HepG2 (cell line): ENCODE measurements around the gene DDAH2. TPM values are rescaled to one million over a fixed set of nuclear protein-coding genes. Genes with fewer than 3 reads are reported as not detected.

ENCODE experiments used
- ATF1 ChIP-seq: IDR thresholded peaks from 2 replicates; pipeline ENCODE4 v1.6.1; 2016; ENCODE audit warnings: mild to moderate bottlenecking, control low read depth
- CEBPG ChIP-seq: IDR thresholded peaks from 2 replicates; pipeline ENCODE4 v1.6.1; 2016
- CHD4 ChIP-seq: fragments of 200-600 bp; sonication (generic); IDR thresholded peaks from 2 replicates; pipeline ENCODE4 v1.7.0; 2017; ENCODE audit warnings: mild to moderate bottlenecking, low read length, borderline replicate concordance
- GABPA ChIP-seq, 2 experiments: IDR thresholded peaks; 2 replicates each; pipeline ENCODE4 v1.6.1; 2011 to 2016; ENCODE audit warnings: low read depth in 2 of 2, low read length in 1 of 2, missing biosample characterization in 1 of 2, missing genetic modification characterization in 1 of 2
- HMGXB3 ChIP-seq: sonication (generic); formaldehyde crosslinking; IDR thresholded peaks from 2 replicates; pipeline ENCODE4 v1.4.0; 2020; ENCODE audit warnings: missing genetic modification reagents, borderline replicate concordance
- MTF1 ChIP-seq: sonication (generic); formaldehyde crosslinking; IDR thresholded peaks from 2 replicates; pipeline ENCODE4 v1.5.0; 2020; ENCODE audit warnings: missing genetic modification reagents
- MYPOP ChIP-seq: sonication (generic); formaldehyde crosslinking; IDR thresholded peaks from 2 replicates; pipeline ENCODE4 v1.8.1; 2023; ENCODE audit warnings: mild to moderate bottlenecking, moderate library complexity, missing genetic modification reagents
- NFYC ChIP-seq: IDR thresholded peaks from 2 replicates; pipeline ENCODE4 v1.6.1; 2016; ENCODE audit warnings: missing genetic modification reagents, missing compliant biosample characterization
- PRDM15 ChIP-seq: sonication (generic); formaldehyde crosslinking; IDR thresholded peaks from 2 replicates; pipeline ENCODE4 v1.4.0; 2020; ENCODE audit warnings: missing genetic modification reagents
- RFX3 ChIP-seq: IDR thresholded peaks from 2 replicates; pipeline ENCODE4 v1.6.1; 2016; ENCODE audit warnings: missing biosample characterization, missing genetic modification reagents
- SNRNP70 ChIP-seq: fragments of 200-400 bp; formaldehyde crosslinking; IDR thresholded peaks from 2 replicates; pipeline ENCODE4 v1.6.1; 2017; ENCODE audit warnings: mild to moderate bottlenecking, low read depth, low read length, moderate library complexity
- YEATS2 ChIP-seq: sonication (generic); formaldehyde crosslinking; IDR thresholded peaks from 2 replicates; pipeline ENCODE4 v1.4.0; 2020; ENCODE audit warnings: missing genetic modification reagents, borderline replicate concordance
- ZBTB10 ChIP-seq: sonication (generic); formaldehyde crosslinking; IDR thresholded peaks from 2 replicates; pipeline ENCODE4 v1.4.0; 2020; ENCODE audit warnings: missing genetic modification reagents, borderline replicate concordance
- ZFY ChIP-seq: sonication (generic); formaldehyde crosslinking; IDR thresholded peaks from 2 replicates; pipeline ENCODE4 v1.4.0; 2020; ENCODE audit warnings: missing genetic modification reagents
- ZNF672 ChIP-seq: sonication (generic); formaldehyde crosslinking; IDR thresholded peaks from 2 replicates; pipeline ENCODE4 v1.8.1; 2022; ENCODE audit warnings: missing genetic modification reagents
- ZNF746 ChIP-seq: sonication (generic); formaldehyde crosslinking; IDR thresholded peaks from 2 replicates; pipeline ENCODE4 v1.8.0; 2022; ENCODE audit warnings: mild to moderate bottlenecking, missing genetic modification reagents
- ZNF781 ChIP-seq: sonication (generic); formaldehyde crosslinking; IDR thresholded peaks from 2 replicates; pipeline ENCODE4 v1.5.1; 2020; ENCODE audit warnings: borderline replicate concordance, mild to moderate bottlenecking, missing genetic modification reagents; ENCODE audit errors: not compliant biosample characterization
- polyA plus RNA-seq, 8 experiments: library from polyadenylated mRNA; depleted of rRNA in 3 of 8; stranded (reverse) in 7 of 8; unstranded in 1 of 8; fragments of >200 nt; fragmentation: Illumina TruSeq in 4 of 8; extraction: Trizol in 4 of 8; gene quantifications; 2 replicates each; pipeline versions ENCODE4 v1.2.1 to v1.2.3, GENCODE V29; 2011 to 2016; ENCODE audit warnings: low read depth in 4 of 8, missing spikeins in 1 of 8, mixed read lengths in 1 of 8; ENCODE audit not compliant: insufficient read depth in 1 of 8
- total RNA-seq, 5 experiments: library from RNA; depleted of rRNA; stranded (reverse); fragments of >200 nt; fragmentation: Illumina TruSeq; extraction: Trizol; gene quantifications; 2 replicates each; pipeline ENCODE4 v1.2.3, GENCODE V29; 2016; ENCODE audit warnings: low read depth in 1 of 5

The DDAH2 gene
- total and polyA plus RNA-seq, 2 of the 13 experiments (the other 11 are each of a cell fraction or from before 2014, with no cell fraction given): 16.4 to 21.1 TPM

- TF ChIP-seq HMGXB3 (CRISPR knock-in tag) (peak; percentile 59; the same call in 1 of the 2 replicates), YEATS2 (CRISPR knock-in tag) (peak; percentile 9; the same call in 1 of the 2 replicates), ZNF781 (CRISPR knock-in tag) (peak; percentile 25), ZFY (CRISPR knock-in tag) (no peak), SNRNP70 (no peak), NFYC (CRISPR knock-in tag) (no peak), MTF1 (CRISPR knock-in tag) (no peak; the same call in 1 of the 2 replicates), ZNF746 (peak; percentile 92), ZNF672 (CRISPR knock-in tag) (no peak), MYPOP (no peak), PRDM15 (CRISPR knock-in tag) (no peak), GABPA (IDR thresholded peaks at IDR 0.05; ENCODE audit: low read depth, low read length) (no peak), GABPA (CRISPR knock-in tag; IDR thresholded peaks at IDR 0.05; ENCODE audit: low read depth) (peak; percentile 84), CHD4 (peak; percentile 32; the same call in 1 of the 2 replicates), CEBPG (CRISPR knock-in tag) (peak; percentile 21; the same call in 1 of the 2 replicates), RFX3 (CRISPR knock-in tag) (peak; percentile 93), ATF1 (0 out of 2 replicates have a peak, but pooled peaks have one; percentile 51), ZBTB10 (CRISPR knock-in tag) (peak; percentile 87)
Observed at GRCh38 chr6:31737315-31737990, 8.4 kb upstream of the DDAH2 start (continued).
